Stomach (tissue), 4 donors: ENCODE results near the gene FSCN2.

Source experiments
- EP300 ChIP-seq: sonication (generic); formaldehyde crosslinking; IDR thresholded peaks from one replicate; pipeline ENCODE4 v1.6.1; 2017; ENCODE audit warnings: antibody characterized with exemption
- POLR2A ChIP-seq, 4 donors: fragments of 450-650 bp; IDR thresholded peaks; one replicate each; pipeline ENCODE4 v1.6.1; 2016; ENCODE audit warnings: antibody characterized with exemption in 4 of 4, control low read depth in 2 of 4, mild to moderate bottlenecking in 1 of 4, moderate library complexity in 1 of 4
- TF ChIP-seq, protein P1 (sequence below), 7 experiments: fragments of 450-650 bp in 4 of 7; fragments of 200-600 bp in 3 of 7; sonication (generic) in 3 of 7; IDR thresholded peaks; one replicate each; pipeline ENCODE4 v1.5.1; 2016 to 2019; ENCODE audit warnings: antibody characterized with exemption in 7 of 7, control low read depth in 2 of 7, mild to moderate bottlenecking in 1 of 7

DNA sequence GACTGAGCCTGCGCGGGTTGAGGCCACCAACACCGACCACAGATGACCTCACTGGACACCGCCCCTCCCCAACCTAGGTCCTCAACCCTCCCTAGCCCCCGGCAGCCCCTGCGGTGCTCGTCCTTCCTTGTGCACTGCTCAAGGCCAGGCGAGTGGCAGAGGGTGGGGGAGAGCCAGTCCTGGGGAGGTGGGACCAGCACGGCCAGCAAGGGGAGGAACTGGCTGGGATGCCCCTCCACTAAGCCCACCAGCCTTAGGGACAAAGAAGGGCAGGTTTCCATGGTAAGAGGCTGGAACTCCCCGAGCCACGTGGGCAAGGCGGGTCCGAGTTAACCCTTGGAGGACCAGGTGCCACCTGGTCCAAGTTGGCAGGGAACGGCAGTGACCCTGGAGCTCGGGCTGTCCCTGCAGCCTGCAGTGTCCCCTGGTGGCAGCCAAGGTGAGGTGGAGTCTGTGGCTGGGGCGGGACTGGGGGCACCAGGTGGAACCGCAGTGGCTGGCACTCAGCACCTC lies 9.2 kb downstream of the FSCN2 start:
- TF ChIP-seq, protein P1, sequence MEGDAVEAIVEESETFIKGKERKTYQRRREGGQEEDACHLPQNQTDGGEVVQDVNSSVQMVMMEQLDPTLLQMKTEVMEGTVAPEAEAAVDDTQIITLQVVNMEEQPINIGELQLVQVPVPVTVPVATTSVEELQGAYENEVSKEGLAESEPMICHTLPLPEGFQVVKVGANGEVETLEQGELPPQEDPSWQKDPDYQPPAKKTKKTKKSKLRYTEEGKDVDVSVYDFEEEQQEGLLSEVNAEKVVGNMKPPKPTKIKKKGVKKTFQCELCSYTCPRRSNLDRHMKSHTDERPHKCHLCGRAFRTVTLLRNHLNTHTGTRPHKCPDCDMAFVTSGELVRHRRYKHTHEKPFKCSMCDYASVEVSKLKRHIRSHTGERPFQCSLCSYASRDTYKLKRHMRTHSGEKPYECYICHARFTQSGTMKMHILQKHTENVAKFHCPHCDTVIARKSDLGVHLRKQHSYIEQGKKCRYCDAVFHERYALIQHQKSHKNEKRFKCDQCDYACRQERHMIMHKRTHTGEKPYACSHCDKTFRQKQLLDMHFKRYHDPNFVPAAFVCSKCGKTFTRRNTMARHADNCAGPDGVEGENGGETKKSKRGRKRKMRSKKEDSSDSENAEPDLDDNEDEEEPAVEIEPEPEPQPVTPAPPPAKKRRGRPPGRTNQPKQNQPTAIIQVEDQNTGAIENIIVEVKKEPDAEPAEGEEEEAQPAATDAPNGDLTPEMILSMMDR (IDR thresholded peaks at IDR 0.05), result peak in 5 of 7 experiments; percentile 45 to 89 (median 80)
- TF ChIP-seq POLR2A (IDR thresholded peaks at IDR 0.05), result no peak
- no peak for TF ChIP-seq EP300
